Body of pancreas (tissue), 4 donors: ENCODE measurements around the gene CCDC184. TPM values are rescaled to one million over a fixed set of nuclear protein-coding genes. Genes with fewer than 3 reads are reported as not detected.
A peak's percentile ranks its signal among the peaks of the same experiment; 100 is the strongest.
"Not testable (repeated sequence)": the region's sequence is repeated elsewhere in the genome, so short reads cannot be mapped to it uniquely, and the experiment has no call there.

Source experiments
- ATAC-seq: fragments of 150-250 bp; one replicate; pipeline ENCODE4 v1.9.1; 2016
- DNase-seq, 4 donors: peaks; one replicate each; pipeline ENCODE4 v3.0.0-alpha.2; 2019
- H3K27ac ChIP-seq, 4 donors: fragments of 200-600 bp; sonication (generic); 1 replicate in 3 of 4; 2 replicates in 1 of 4; pipeline versions ENCODE4 v1.5.1 to v1.6.1; 2016 to 2019; ENCODE audit warnings: mild to moderate bottlenecking in 1 of 4, mixed read lengths in 1 of 4, moderate library complexity in 1 of 4
- H3K27me3 ChIP-seq, 2 donors: fragments of 200-600 bp; sonication (generic); one replicate each; pipeline ENCODE4 v1.6.0; 2016; ENCODE audit warnings: mild to moderate bottlenecking in 1 of 2
- H3K36me3 ChIP-seq, 2 donors: fragments of 200-600 bp; sonication (generic); replicated peaks in 1 of 2; 2 replicates each; pipeline ENCODE4 v1.5.1; 2016; ENCODE audit warnings: low read depth in 2 of 2; ENCODE audit not compliant: insufficient read depth in 1 of 2
- H3K4me1 ChIP-seq: fragments of 200-600 bp; sonication (generic); one replicate; pipeline ENCODE4 v1.6.0; 2016
- H3K4me3 ChIP-seq, 2 donors: fragments of 200-600 bp; sonication (generic); 1 replicate in 1 of 2; 2 replicates in 1 of 2; pipeline ENCODE4 v1.5.1; 2016 to 2019
- H3K9me3 ChIP-seq, 3 donors: fragments of 200-600 bp; sonication (generic); 1 replicate in 2 of 3; 2 replicates in 1 of 3; pipeline ENCODE4 v1.5.1; 2016
- CTCF ChIP-seq, 7 experiments: fragments of 450-650 bp in 4 of 7; fragments of 200-600 bp in 3 of 7; sonication (generic) in 3 of 7; IDR thresholded peaks; one replicate each; pipeline ENCODE4 v1.5.1; 2016 to 2019; ENCODE audit warnings: antibody characterized with exemption in 7 of 7
- POLR2A ChIP-seq, 3 donors: fragments of 450-650 bp; IDR thresholded peaks; one replicate each; pipeline ENCODE4 v1.6.1; 2016; ENCODE audit warnings: antibody characterized with exemption in 3 of 3, mild to moderate bottlenecking in 2 of 3
- WGBS, 2 donors: methylation state at CpG; one replicate each; pipeline ENCODE4 v1.1.5; 2017; 5-methylcytosine and 5-hydroxymethylcytosine counted together
- intact Hi-C: fragments of 100-400 bp; cut with DNase I; formaldehyde crosslinking; loops from one replicate; pipeline ENCODE4 v1.15.1; 2023
- total RNA-seq, 2 donors: library from RNA; depleted of rRNA; stranded (reverse); fragments of >200 nt; gene quantifications; one replicate each; pipeline ENCODE4 v1.1.0, GENCODE V29; 2016

The CCDC184 gene
- total RNA-seq, 2 donors from 2014 or later: 0.26 TPM; not detected in 1

- Histone ChIP-seq H3K36me3 (no peaks in the 10 kb centered on the region), H3K9me3 (peaks cover 0 to 35% (median 0%) of the 10 kb centered on the region in 3 donors), H3K27me3 (no peaks in the 10 kb centered on the region), H3K4me3 (no peak overlapping the region), H3K4me1 (peaks cover 20% of the 10 kb centered on the region), H3K27ac (peak overlapping the region in 1 of 4 donors; percentile 97)
- DNase-seq: no peak
- TF ChIP-seq POLR2A (IDR thresholded peaks at IDR 0.05) (no peak), CTCF (IDR thresholded peaks at IDR 0.05) (no peak)
- WGBS, 2 donors: 59 to 68% methylated on average over 3 of the region's 3 CpGs
- intact Hi-C loops: no loop called here
- no peak for ATAC-seq
Measured at GRCh38 chr12:48199774-48200221, 16.4 kb downstream of the CCDC184 start.

- Histone ChIP-seq H3K36me3 (no peaks in the 10 kb centered on the region), H3K9me3 (peaks cover 0 to 35% (median 0%) of the 10 kb centered on the region in 3 donors), H3K27me3 (no peaks in the 10 kb centered on the region), H3K4me1 (peaks cover 20% of the 10 kb centered on the region), H3K27ac (no peak overlapping the region), H3K4me3 (no peak overlapping the region)
- 94 to 97% methylated on average over 3 of the region's 3 CpGs for WGBS, 2 donors
- no peak for ATAC-seq
- intact Hi-C loops: no loop called here
- TF ChIP-seq POLR2A (IDR thresholded peaks at IDR 0.05) (no peak), CTCF (IDR thresholded peaks at IDR 0.05) (no peak)
- no peak for DNase-seq
Measured at GRCh38 chr12:48201091-48201490, 17.6 kb downstream of the CCDC184 start.

GRCh38 chr12:48201516-48201915, 18.1 kb downstream of the CCDC184 start:
- 85 to 98% methylated on average over 3 of the region's 3 CpGs for WGBS, 2 donors
- Histone ChIP-seq H3K27ac (no peak overlapping the region), H3K36me3 (no peaks in the 10 kb centered on the region)

GRCh38 chr12:48202766-48203165, 19.3 kb downstream of the CCDC184 start:
- intact Hi-C loops: no loop called here
- peaks cover 14% of the 10 kb centered on the region for H3K4me1 ChIP-seq
- DNase-seq: no peak
- H3K27ac ChIP-seq: no peak overlapping the region
- peaks cover 0 to 48% (median 0%) of the 10 kb centered on the region in 3 donors for H3K9me3 ChIP-seq
- WGBS, 2 donors: 89 to 92% methylated on average over 8 of the region's 8 CpGs
- TF ChIP-seq CTCF (IDR thresholded peaks at IDR 0.05): no peak
- no peak for TF ChIP-seq POLR2A (IDR thresholded peaks at IDR 0.05)
- H3K36me3 ChIP-seq: no peaks in the 10 kb centered on the region
- no peaks in the 10 kb centered on the region for H3K27me3 ChIP-seq
- no peak for ATAC-seq
- H3K4me3 ChIP-seq: no peak overlapping the region

More at GRCh38 chr12:48201516-48201915, 18.1 kb downstream of the CCDC184 start:
- intact Hi-C loops: no loop called here
- ATAC-seq (no peak), DNase-seq (no peak)
- peaks cover 20% of the 10 kb centered on the region for H3K4me1 ChIP-seq
- no peak overlapping the region for H3K4me3 ChIP-seq
- TF ChIP-seq CTCF (IDR thresholded peaks at IDR 0.05): no peak
- TF ChIP-seq POLR2A (IDR thresholded peaks at IDR 0.05): no peak
- H3K27me3 ChIP-seq: no peaks in the 10 kb centered on the region
- peaks cover 0 to 39% (median 0%) of the 10 kb centered on the region in 3 donors for H3K9me3 ChIP-seq

- ATAC-seq: no peak
- H3K9me3 ChIP-seq: peaks cover 0 to 52% (median 0%) of the 10 kb centered on the region in 3 donors
- intact Hi-C loops: no loop called here
- peaks cover 14% of the 10 kb centered on the region for H3K4me1 ChIP-seq
- no peak within 1 kb of the TSS for H3K4me3 ChIP-seq
- DNase-seq: no peak
- no peaks in the 10 kb centered on the region for H3K27me3 ChIP-seq
- 79 to 84% methylated on average over 4 of the region's 4 CpGs for WGBS, 2 donors
- no peak within 1 kb of the TSS for H3K27ac ChIP-seq
- TF ChIP-seq CTCF (IDR thresholded peaks at IDR 0.05) (no peak), POLR2A (IDR thresholded peaks at IDR 0.05) (no peak)
- no peaks in the 10 kb centered on the region for H3K36me3 ChIP-seq
Measured at GRCh38 chr12:48203192-48203591, 19.7 kb downstream of the CCDC184 start, which contains the start of gene OR10AD1. TSS of gene OR10AD1 (minus strand) at chr12:48203292. CDS start at chr12:48203292, 0 bp downstream.

GRCh38 chr12:48209495-48209894, 26.1 kb downstream of the CCDC184 start:
- WGBS, 2 donors: 100% methylated on average over 1 to 2 of the region's 2 CpGs
- not testable (repeated sequence) for ATAC-seq

More at GRCh38 chr12:48209495-48209894, 26.1 kb downstream of the CCDC184 start:
- H3K27me3 ChIP-seq, H3K4me1 ChIP-seq, DNase-seq, intact Hi-C loops, H3K4me3 ChIP-seq, H3K36me3 ChIP-seq, H3K27ac ChIP-seq: not testable (repeated sequence)
- peaks cover 0 to 27% (median 0%) of the 10 kb centered on the region in 3 donors for H3K9me3 ChIP-seq
